NCI-H128 (cell line): ENCODE results near the gene WDR6.
A peak's percentile ranks its signal among the peaks of the same experiment; 100 is the strongest.

Experiments
- DNase-seq: peaks from one replicate; lab custom pipeline; 2025; ENCODE audit not compliant: unreplicated experiment; lab: John Stamatoyannopoulos, UW

WDR6 gene

GRCh38 chr3:49015072-49015471 is 7.9 kb downstream of the WDR6 start:
- DNase-seq = no peak

GRCh38 chr3:49015765-49016164 is 8.6 kb downstream of the WDR6 start:
- no peak for DNase-seq

- no peak for DNase-seq
Observed at GRCh38 chr3:49016414-49017228, 9.4 kb downstream of the WDR6 start.

GRCh38 chr3:49017229-49017970 is 10.2 kb downstream of the WDR6 start:
- DNase-seq = no peak

GRCh38 chr3:49017971-49018706 is 10.9 kb downstream of the WDR6 start, which contains the start of gene DALRD3:
Gene DALRD3 (minus strand): TSS chr3:49018580. CDS start chr3:49018564, 16 bp downstream.
- DNase-seq = no peak

GRCh38 chr3:49018707-49019006 is 11.5 kb downstream of the WDR6 start:
- DNase-seq = no peak

- DNase-seq = no peak
Observed at GRCh38 chr3:49019941-49020329, 12.7 kb downstream of the WDR6 start.

- DNase-seq = no peak
Observed at GRCh38 chr3:49020330-49021212, 13.4 kb downstream of the WDR6 start.

GRCh38 chr3:49021213-49021812 is 14.1 kb downstream of the WDR6 start:
- DNase-seq = peak; percentile 96

- peak; percentile 86 for DNase-seq
Observed at GRCh38 chr3:49021813-49022687, 14.9 kb downstream of the WDR6 start, which contains the start of gene NDUFAF3. Gene NDUFAF3 (plus strand): TSS chr3:49022121. CDS start chr3:49022145, 24 bp downstream.

- DNase-seq = no peak
Observed at GRCh38 chr3:49022688-49023171, 15.5 kb downstream of the WDR6 start.

GRCh38 chr3:49023775-49024174 is 16.6 kb downstream of the WDR6 start:
- DNase-seq = no peak

GRCh38 chr3:49024449-49024848 is 17.3 kb downstream of the WDR6 start:
- no peak for DNase-seq

GRCh38 chr3:49025005-49025792 is 18.0 kb downstream of the WDR6 start:
- DNase-seq = no peak

- no peak for DNase-seq
Observed at GRCh38 chr3:49025793-49026520, 18.8 kb downstream of the WDR6 start.

GRCh38 chr3:49026536-49026935 is 19.3 kb downstream of the WDR6 start:
- DNase-seq = no peak

GRCh38 chr3:49027634-49028033 is 20.4 kb downstream of the WDR6 start:
- no peak for DNase-seq

GRCh38 chr3:49028298-49028672 is 21.1 kb downstream of the WDR6 start:
- no peak for DNase-seq
